K562 (cell line): ENCODE results near the gene CDS2. TPM values are rescaled to one million over a fixed set of nuclear protein-coding genes. Genes with fewer than 3 reads are reported as not detected.

Experiments used
- ATAC-seq: fragments of 200-7000 bp; cut with Tn5 transposase; 3 replicates; pipeline ENCODE4 v1.9.1; 2020; ENCODE audit warnings: moderate library complexity
- BruUV-seq: library from RNA; stranded (reverse); fragments of 400-500 nt; replicated peaks from 2 replicates; lab custom pipeline; 2021; lab: Mats Ljungman, UMichigan
- CTCF ChIA-PET: fragments of 300-600 bp; formaldehyde crosslinking; extraction: SDS; loops from one replicate; lab custom pipeline; 2021; ENCODE audit warnings: low intra/inter-chr PET ratio; lab: Yijun Ruan, JAX
- POLR2A ChIA-PET: fragments of 300-600, 350-650 bp; sonication (Branson Sonifier 250); formaldehyde crosslinking; extraction: SDS; loops from one replicate; lab custom pipeline; 2021; ENCODE audit warnings: antibody characterized with exemption, inconsistent platforms; lab: Yijun Ruan, JAX
- DNase-seq, 4 experiments: peaks; one replicate each; pipeline versions ENCODE4 v3.0.0 to v3.0.0-alpha.2; 2011 to 2018; ENCODE audit warnings: low spot score in 3 of 4, mixed read lengths in 3 of 4; ENCODE audit errors: extremely low read depth in 1 of 4
- FAIRE-seq: peaks from 2 replicates; lab custom pipeline; 2011; peaks lifted over from hg19 to GRCh38; lab: Jason Lieb, UNC
- H2AFZ ChIP-seq: 2 replicates; pipeline ENCODE4 v1.6.0; 2011; ENCODE audit warnings: low read depth, low read length, control low read depth, inconsistent platforms
- H3K27ac ChIP-seq: fragments of 200-600 bp; 3 replicates; pipeline ENCODE4 v1.8.0; 2011; ENCODE audit warnings: low read depth, mild to moderate bottlenecking, control low read depth, inconsistent platforms, low read length, moderate library complexity, mixed read lengths; ENCODE audit errors: extremely low read depth
- H3K27me3 ChIP-seq, 2 experiments: fragments of 300-600 bp in 1 of 2; 2 replicates in 1 of 2; 3 replicates in 1 of 2; pipeline versions ENCODE4 v1.6.0 to v1.8.0; 2011; ENCODE audit warnings: inconsistent platforms in 2 of 2, low read length in 2 of 2, mild to moderate bottlenecking in 1 of 2, mixed read lengths in 1 of 2, moderate library complexity in 1 of 2; ENCODE audit not compliant: control insufficient read depth in 2 of 2, insufficient read depth in 2 of 2
- H3K36me3 ChIP-seq: fragments of 300-600 bp; 3 replicates; pipeline ENCODE4 v1.8.0; 2011; ENCODE audit warnings: mild to moderate bottlenecking, low read length, inconsistent platforms; ENCODE audit not compliant: control insufficient read depth, insufficient read depth
- H3K4me1 ChIP-seq, 2 experiments: fragments of 200-600 bp in 1 of 2; replicated peaks in 1 of 2; 2 replicates in 1 of 2; 3 replicates in 1 of 2; pipeline versions ENCODE4 v1.5.1 to v1.8.0; 2011; ENCODE audit warnings: inconsistent platforms in 2 of 2, low read length in 2 of 2, mild to moderate bottlenecking in 1 of 2, mixed read lengths in 1 of 2, moderate library complexity in 1 of 2; ENCODE audit not compliant: control insufficient read depth in 2 of 2, insufficient read depth in 2 of 2
- H3K4me2 ChIP-seq: 2 replicates; pipeline ENCODE4 v1.6.1; 2011; ENCODE audit warnings: low read length, control low read depth, inconsistent platforms, mixed read lengths; ENCODE audit not compliant: insufficient read depth
- H3K4me3 ChIP-seq: fragments of 200-600 bp; sonication (generic), shearing (Covaris generic); 2 replicates; pipeline ENCODE4 v1.5.1; 2016; ENCODE audit warnings: control low read depth, inconsistent platforms
- H3K79me2 ChIP-seq: fragments of 200-600 bp; 3 replicates; pipeline ENCODE4 v1.8.0; 2011; ENCODE audit warnings: low read length, inconsistent platforms; ENCODE audit not compliant: control insufficient read depth, insufficient read depth
- H3K9ac ChIP-seq, 2 experiments: 2 replicates each; pipeline versions ENCODE4 v1.6.0 to v1.6.1; 2011; ENCODE audit warnings: low read depth in 2 of 2, low read length in 2 of 2, control low read depth in 1 of 2, inconsistent platforms in 1 of 2, mild to moderate bottlenecking in 1 of 2, mixed read lengths in 1 of 2; ENCODE audit not compliant: insufficient read depth in 1 of 2
- H3K9me1 ChIP-seq: one replicate; pipeline ENCODE4 v1.6.0; 2011; ENCODE audit warnings: inconsistent platforms, mild to moderate bottlenecking, low read length, moderate library complexity; ENCODE audit not compliant: control insufficient read depth, insufficient read depth
- H3K9me3 ChIP-seq: replicated peaks from 2 replicates; pipeline ENCODE4 v1.5.1; 2011; ENCODE audit warnings: low read depth, low read length, inconsistent platforms; ENCODE audit not compliant: control insufficient read depth, insufficient read depth
- H4K20me1 ChIP-seq: replicated peaks from 2 replicates; pipeline ENCODE4 v1.6.1; 2011; ENCODE audit warnings: low read length, inconsistent platforms, mixed read lengths; ENCODE audit not compliant: control insufficient read depth, insufficient read depth
- DPF2 ChIP-seq: fragments of 450-650 bp; IDR thresholded peaks from 2 replicates; pipeline ENCODE4 v1.6.1; 2016
- E2F1 ChIP-seq: sonication (generic); formaldehyde crosslinking; IDR thresholded peaks from 2 replicates; pipeline ENCODE4 v1.8.1; 2023; ENCODE audit warnings: mild to moderate bottlenecking, missing genetic modification reagents, moderate library complexity
- MNT ChIP-seq, 2 experiments: fragments of 450-650 bp; conservative IDR thresholded peaks; 2 replicates each; pipeline ENCODE4 v1.6.1; 2017; ENCODE audit warnings: mild to moderate bottlenecking in 2 of 2, moderate library complexity in 2 of 2
- PBX2 ChIP-seq, 2 experiments: IDR thresholded peaks in 1 of 2; conservative IDR thresholded peaks in 1 of 2; 2 replicates each; pipeline ENCODE4 v1.6.1; 2016; ENCODE audit warnings: low read depth in 2 of 2, mild to moderate bottlenecking in 1 of 2, missing compliant biosample characterization in 1 of 2, missing genetic modification characterization in 1 of 2, moderate library complexity in 1 of 2
- PCBP1 ChIP-seq: fragments of 200-400 bp; formaldehyde crosslinking; IDR thresholded peaks from 2 replicates; pipeline ENCODE4 v1.6.1; 2018; ENCODE audit warnings: mild to moderate bottlenecking, low read depth, low read length; ENCODE audit not compliant: poor library complexity, severe bottlenecking
- SMAD4 ChIP-seq: fragments of 250-450 bp; sonication (Bioruptor Pico); conservative IDR thresholded peaks from 2 replicates; pipeline ENCODE4 v1.8.0; 2021; ENCODE audit warnings: inconsistent platforms, mild to moderate bottlenecking, moderate library complexity
- ZBTB26 ChIP-seq: fragments of 450-650 bp; formaldehyde crosslinking; IDR thresholded peaks from 2 replicates; pipeline ENCODE4 v1.4.0; 2022; ENCODE audit warnings: missing genetic modification characterization
- ZNF592 ChIP-seq: fragments of 450-650 bp; IDR thresholded peaks from 2 replicates; pipeline ENCODE4 v1.6.1; 2017; ENCODE audit warnings: antibody characterized with exemption, mild to moderate bottlenecking
- ZNF717 ChIP-seq: fragments of 250-450 bp; sonication (Bioruptor Pico); IDR thresholded peaks from 2 replicates; pipeline ENCODE4 v1.5.0; 2021
- ZSCAN29 ChIP-seq: fragments of 450-650 bp; IDR thresholded peaks from 2 replicates; pipeline ENCODE4 v1.6.1; 2017
- WGBS: fragments of 100-300 bp; shearing (Covaris generic); methylation state at CpG from one replicate; pipeline ENCODE4 v1.1.6; 2016; ENCODE audit warnings: low coverage, mixed read lengths; ENCODE audit not compliant: insufficient coverage; ENCODE audit errors: missing lambda C conversion rate; 5-methylcytosine and 5-hydroxymethylcytosine counted together
- in situ Hi-C: fragments of 300-500 bp; cut with MboI; formaldehyde crosslinking; loops from 4 replicates; pipeline ENCODE4 v1.15.0; 2018; ENCODE audit warnings: inconsistent platforms, mixed read lengths
- intact Hi-C: fragments of 100-400 bp; cut with micrococcal nuclease; formaldehyde crosslinking; loops from 2 replicates; pipeline ENCODE4 v1.14.2; 2022
- polyA plus RNA-seq, 8 experiments: library from polyadenylated mRNA; depleted of rRNA in 4 of 8; stranded (reverse) in 5 of 8; unstranded in 3 of 8; fragments of >200 nt; fragmentation: Nextera tagmentation in 2 of 8; fragmentation: Illumina TruSeq in 1 of 8; extraction: Ambion mirVana in 2 of 8; extraction: Trizol in 1 of 8; gene quantifications; 2 replicates each; pipeline versions ENCODE4 v1.2.1 to v1.2.3, GENCODE V29; 2011 to 2014; ENCODE audit warnings: inconsistent platforms in 1 of 8, missing spikeins in 1 of 8
- total RNA-seq, 7 experiments: library from RNA; depleted of rRNA in 6 of 7; stranded (reverse); fragments of >200 nt in 6 of 7; fragmentation: Illumina TruSeq in 2 of 7; extraction: Trizol in 2 of 7; gene quantifications; 2 replicates each; pipeline versions ENCODE4 v1.2.1 to v1.2.3, GENCODE V29; 2011 to 2021; ENCODE audit warnings: low replicate concordance in 1 of 7

Gene CDS2
- total and polyA plus RNA-seq, 9 of the 15 experiments (the other 6 are each of a cell fraction or from before 2014, with no cell fraction given): 6.4 to 46.4 (median 12.2) TPM

- FAIRE-seq (no peak), DNase-seq (no peak), ATAC-seq (no peak)
- H3K4me3 ChIP-seq: no peak overlapping the region
- CTCF ChIA-PET: no interaction called here
- no peaks in the 10 kb centered on the region for H3K9me1 ChIP-seq
- no TSS peak for BruUV-seq
- in situ Hi-C loops: no loop called here
- 6% methylated on average over 3 of the region's 3 CpGs for WGBS
- H3K4me1 ChIP-seq: peaks cover 6 to 12% of the 10 kb centered on the region in 2 experiments; a peak in 4 of 5 replicates
- H3K27ac ChIP-seq: peak overlapping the region; percentile 4; the same call in 1 of the 3 replicates
- intact Hi-C loops: no loop called here
- no peaks in the 10 kb centered on the region for H3K9me3 ChIP-seq
- POLR2A ChIA-PET: interaction anchor here (0.6 to 0.9 kb wide), 3 partner anchors 8 to 352 kb away, joined by 3 to 4 read pairs (median 4); no protein-coding TSS in a partner anchor
- H4K20me1 ChIP-seq: peaks cover 11% of the 10 kb centered on the region
- H3K79me2 ChIP-seq: peaks cover 55% of the 10 kb centered on the region
- no peaks in the 10 kb centered on the region for H3K27me3 ChIP-seq
- H3K4me2 ChIP-seq: no peak overlapping the region
- H3K9ac ChIP-seq: no peak overlapping the region
- H2AFZ ChIP-seq: no peak overlapping the region
- peaks cover 69% of the 10 kb centered on the region for H3K36me3 ChIP-seq
- TF ChIP-seq SMAD4 (CRISPR knock-in tag) (no peak), ZSCAN29 (no peak), MNT (conservative IDR thresholded peaks at IDR 0.05) (no peak), ZNF717 (CRISPR knock-in tag) (no peak), PBX2 (CRISPR knock-in tag; IDR thresholded peaks at IDR 0.05; ENCODE audit: low read depth) (no peak), PBX2 (tag; conservative IDR thresholded peaks at IDR 0.05; ENCODE audit: low read depth) (no peak), ZNF592 (no peak), ZBTB26 (CRISPR knock-in tag) (no peak), DPF2 (no peak), E2F1 (CRISPR knock-in tag) (no peak), PCBP1 (no peak)
Measured at GRCh38 chr20:5114403-5114802, 12.4 kb upstream of the CDS2 start.
